Left ventricle myocardium inferior (tissue), 1 donor: ENCODE results near the gene PPM1L. TPM values are rescaled to one million over a fixed set of nuclear protein-coding genes. Genes with fewer than 3 reads are reported as not detected.

Experiments
- DNase-seq: peaks from one replicate; pipeline ENCODE4 v3.0.0-alpha.2; 2020
- H3K27ac ChIP-seq: fragments of 200-600 bp; replicated peaks from 2 replicates; pipeline ENCODE4 v1.8.0; 2021
- H3K27me3 ChIP-seq: fragments of 200-600 bp; 2 replicates; pipeline ENCODE4 v1.8.0; 2021; ENCODE audit warnings: low read depth
- H3K36me3 ChIP-seq: fragments of 200-600 bp; 2 replicates; pipeline ENCODE4 v1.8.0; 2021
- H3K4me1 ChIP-seq: fragments of 200-600 bp; 2 replicates; pipeline ENCODE4 v1.8.0; 2021
- H3K4me3 ChIP-seq: fragments of 200-600 bp; 2 replicates; pipeline ENCODE4 v1.8.0; 2021; ENCODE audit warnings: mild to moderate bottlenecking, moderate library complexity
- H3K9me3 ChIP-seq: fragments of 200-600 bp; replicated peaks from 2 replicates; pipeline ENCODE4 v1.8.0; 2021
- CTCF ChIP-seq: fragments of 200-600 bp; IDR thresholded peaks from 2 replicates; pipeline ENCODE4 v1.8.0; 2021; ENCODE audit warnings: antibody characterized with exemption, mild to moderate bottlenecking, borderline replicate concordance
- intact Hi-C: fragments of 100-400 bp; cut with micrococcal nuclease; formaldehyde crosslinking; loops from one replicate; pipeline ENCODE4 v1.11.0; 2022
- total RNA-seq: library from RNA; stranded (reverse); fragmentation: NEBNext Ultra II Directional; extraction: Animal tissue kit (Norgen Biotek cat#: 25700); gene quantifications from one replicate; pipeline ENCODE4 v1.2.1, GENCODE V29; 2021
- donor health status: DM: no; HTN: yes; CAD: no; lungs with severe emphysema.

PPM1L gene
- total RNA-seq, 1 donor from 2014 or later: 51.1 TPM

GRCh38 chr3:160784853-160785252, 28.8 kb downstream of the PPM1L start:
- no peak for DNase-seq
- Histone ChIP-seq H3K4me3 (no peak overlapping the region), H3K4me1 (peaks cover 43% of the 10 kb centered on the region), H3K27me3 (no peaks in the 10 kb centered on the region), H3K9me3 (peaks cover 17% of the 10 kb centered on the region), H3K27ac (no peak overlapping the region), H3K36me3 (no peaks in the 10 kb centered on the region)
- intact Hi-C loops: no loop called here
- no peak for TF ChIP-seq CTCF

GRCh38 chr3:160790726-160791125, 34.7 kb downstream of the PPM1L start:
- H3K4me1 ChIP-seq: peaks cover 40% of the 10 kb centered on the region
- peaks cover 17% of the 10 kb centered on the region for H3K9me3 ChIP-seq
- no peaks in the 10 kb centered on the region for H3K36me3 ChIP-seq
- no peak for DNase-seq
- intact Hi-C loops: no loop called here
- H3K4me3 ChIP-seq: no peak overlapping the region
- H3K27me3 ChIP-seq: no peaks in the 10 kb centered on the region
- peak overlapping the region; percentile 38 for H3K27ac ChIP-seq
- TF ChIP-seq CTCF: no peak

- peak overlapping the region; percentile 92 for H3K27ac ChIP-seq
- H3K4me1 ChIP-seq: peaks cover 57% of the 10 kb centered on the region
- intact Hi-C loops: no loop called here
- H3K36me3 ChIP-seq: no peaks in the 10 kb centered on the region
- H3K4me3 ChIP-seq: no peak overlapping the region
- H3K27me3 ChIP-seq: no peaks in the 10 kb centered on the region
- no peak for DNase-seq
- no peak for TF ChIP-seq CTCF
- H3K9me3 ChIP-seq: peaks cover 9% of the 10 kb centered on the region
These were observed 36.5 kb downstream of the PPM1L start for GRCh38 chr3:160792540-160792939.

- Histone ChIP-seq H3K27ac (peak overlapping the region; percentile 92), H3K4me1 (peaks cover 68% of the 10 kb centered on the region), H3K36me3 (no peaks in the 10 kb centered on the region)
These were observed 37.8 kb downstream of the PPM1L start for GRCh38 chr3:160793722-160794252.

GRCh38 chr3:160796089-160796812, 40.2 kb downstream of the PPM1L start:
- H3K9me3 ChIP-seq: no peaks in the 10 kb centered on the region
- H3K4me3 ChIP-seq: no peak overlapping the region
- H3K4me1 ChIP-seq: peaks cover 76% of the 10 kb centered on the region
- no peaks in the 10 kb centered on the region for H3K27me3 ChIP-seq
- no peaks in the 10 kb centered on the region for H3K36me3 ChIP-seq
- DNase-seq: no peak
- peak overlapping the region; percentile 92 for H3K27ac ChIP-seq
- intact Hi-C loops: no loop called here
- no peak for TF ChIP-seq CTCF

More at GRCh38 chr3:160793722-160794252, 37.8 kb downstream of the PPM1L start:
- H3K4me3 ChIP-seq: no peak overlapping the region
- DNase-seq: no peak
- intact Hi-C loops: no loop called here
- TF ChIP-seq CTCF: no peak
- H3K9me3 ChIP-seq: no peaks in the 10 kb centered on the region
- no peaks in the 10 kb centered on the region for H3K27me3 ChIP-seq
